SK-N-MC (cell line): ENCODE data around the gene RND3.

Source experiments
- EZH2 ChIP-seq: fragments of 200-600 bp; sonication (generic); IDR thresholded peaks from one replicate; pipeline ENCODE4 v1.6.1; 2017; ENCODE audit warnings: antibody characterized with exemption
- FOXP2 ChIP-seq: optimal IDR thresholded peaks from 2 replicates; pipeline ENCODE3; 2011; ENCODE audit warnings: mild to moderate bottlenecking, moderate library complexity; ENCODE audit not compliant: insufficient read depth; ENCODE audit errors: extremely low read length, control extremely low read depth

DNA sequence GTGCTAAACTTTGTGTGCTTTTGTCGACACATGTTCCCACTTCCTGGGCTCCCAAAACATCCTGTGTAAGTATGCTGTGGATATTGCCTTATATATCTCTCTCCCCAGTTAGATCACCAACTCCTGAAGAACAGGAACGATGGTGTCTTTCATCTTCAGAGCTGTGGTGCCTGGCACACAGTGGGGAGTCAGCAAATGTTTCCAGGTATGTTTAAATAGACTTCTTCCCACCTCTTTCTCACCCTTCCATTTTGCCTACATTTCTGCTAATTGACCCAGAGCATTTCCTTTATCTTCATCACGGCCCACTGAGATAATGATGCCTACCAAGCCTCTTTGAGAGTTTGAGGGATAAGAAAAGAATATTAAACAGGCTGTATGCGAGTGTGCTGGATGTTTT is 60.7 kb downstream of the RND3 start:
- TF ChIP-seq FOXP2 = no peak
- no peak for TF ChIP-seq EZH2
